Stomach (tissue), 9 donors: ENCODE results near the gene CD52. TPM values are rescaled to one million over a fixed set of nuclear protein-coding genes. Genes with fewer than 3 reads are reported as not detected.

ENCODE experiments used
- DNase-seq, 2 donors: peaks; one replicate each; pipeline versions ENCODE4 v3.0.0 to v3.0.0-alpha.2; 2013 to 2019
- H3K27ac ChIP-seq, 5 donors: fragments of 200-600 bp in 4 of 5; sonication (generic) in 4 of 5; one replicate each; pipeline ENCODE4 v1.5.1; 2013 to 2019; ENCODE audit warnings: mild to moderate bottlenecking in 1 of 5, moderate library complexity in 1 of 5
- H3K27me3 ChIP-seq, 3 donors: fragments of 200-600 bp; sonication (generic); one replicate each; pipeline ENCODE4 v1.5.1; 2017 to 2019; ENCODE audit warnings: mixed run types in 1 of 3
- H3K36me3 ChIP-seq, 4 donors: fragments of 200-600 bp; sonication (generic); 1 replicate in 3 of 4; 2 replicates in 1 of 4; pipeline ENCODE4 v1.5.1; 2016 to 2019
- H3K4me1 ChIP-seq, 4 donors: fragments of 200-600 bp; sonication (generic); one replicate each; pipeline ENCODE4 v1.5.1; 2016 to 2019
- H3K4me3 ChIP-seq, 4 donors: fragments of 200-600 bp; sonication (generic) in 3 of 4; one replicate each; pipeline ENCODE4 v1.5.1; 2016 to 2019; ENCODE audit warnings: mild to moderate bottlenecking in 1 of 4
- H3K9me3 ChIP-seq, 4 donors: fragments of 200-600 bp; sonication (generic); one replicate each; pipeline ENCODE4 v1.5.1; 2016 to 2019
- EP300 ChIP-seq: sonication (generic); formaldehyde crosslinking; IDR thresholded peaks from one replicate; pipeline ENCODE4 v1.6.1; 2017; ENCODE audit warnings: antibody characterized with exemption
- POLR2A ChIP-seq, 4 donors: fragments of 450-650 bp; IDR thresholded peaks; one replicate each; pipeline ENCODE4 v1.6.1; 2016; ENCODE audit warnings: antibody characterized with exemption in 4 of 4, control low read depth in 2 of 4, mild to moderate bottlenecking in 1 of 4, moderate library complexity in 1 of 4
- POLR2AphosphoS5 ChIP-seq, 3 donors: sonication (generic); formaldehyde crosslinking; IDR thresholded peaks; one replicate each; pipeline ENCODE4 v1.6.1; 2016; ENCODE audit warnings: antibody characterized with exemption in 3 of 3
- WGBS, 5 donors: extraction: QIAGEN DNeasy Blood & Tissue Kit in 3 of 5; methylation state at CpG; one replicate each; pipeline versions ENCODE4 v1.1.5 to v1.1.7; 2013 to 2018; 5-methylcytosine and 5-hydroxymethylcytosine counted together
- intact Hi-C: fragments of 100-400 bp; cut with DNase I; formaldehyde crosslinking; loops from one replicate; pipeline ENCODE4 v1.15.1; 2023; ENCODE audit warnings: low total_unique reads
- polyA plus RNA-seq, 3 donors: library from polyadenylated mRNA; stranded (reverse); fragments of 200-250 nt; gene quantifications; one replicate each; pipeline ENCODE4 v1.2.3, GENCODE V29; 2013
- total RNA-seq, 5 donors: library from RNA; depleted of rRNA; stranded (reverse); fragments of >200 nt; gene quantifications; one replicate each; pipeline versions ENCODE4 v1.1.0 to v1.2.3, GENCODE V29; 2014 to 2016
- TF ChIP-seq, protein P1 (sequence below), 7 experiments: fragments of 450-650 bp in 4 of 7; fragments of 200-600 bp in 3 of 7; sonication (generic) in 3 of 7; IDR thresholded peaks; one replicate each; pipeline ENCODE4 v1.5.1; 2016 to 2019; ENCODE audit warnings: antibody characterized with exemption in 7 of 7, control low read depth in 2 of 7, mild to moderate bottlenecking in 1 of 7
- donor health status: healthy with polysubstance abuse.
- donor health status: Bipolar disorder and iron deficiency.
- donor health status: healthy.

The CD52 gene
- total and polyA plus RNA-seq, 8 donors, result 5.1 to 68.2 (median 21.2) TPM; not detected in 2

DNA sequence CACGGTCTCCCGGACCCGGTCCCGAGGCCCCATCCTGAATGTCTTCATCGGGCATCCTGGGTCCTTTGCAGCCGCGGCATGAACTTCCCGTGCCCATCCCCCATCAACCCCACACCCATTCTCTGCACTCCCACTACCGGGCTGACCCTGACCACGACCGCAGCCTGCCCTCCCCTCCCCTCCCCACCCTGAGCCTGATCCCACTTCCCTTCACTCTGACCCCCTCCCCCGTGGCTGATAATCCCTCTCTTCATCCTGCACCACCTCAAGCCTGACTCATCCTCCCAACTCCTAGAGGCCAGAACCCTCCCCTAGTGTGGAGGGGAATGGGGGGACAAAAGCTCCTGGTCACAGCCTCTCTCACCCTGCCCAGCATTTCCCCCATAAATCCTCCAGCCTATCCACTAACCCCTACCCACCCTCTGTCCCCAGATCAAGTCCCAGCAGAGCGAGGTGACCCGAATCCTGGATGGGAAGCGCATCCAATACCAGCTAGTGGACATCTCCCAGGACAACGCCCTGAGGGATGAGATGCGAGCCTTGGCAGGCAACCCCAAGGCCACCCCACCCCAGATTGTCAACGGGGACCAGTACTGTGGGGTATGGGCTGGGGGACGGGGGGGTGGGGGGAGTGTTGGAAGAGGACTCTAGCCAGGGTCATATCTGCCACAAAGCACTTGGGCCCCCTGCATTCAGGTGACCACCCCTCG is 37.3 kb upstream of the CD52 start:
- DNase-seq, result peak in 1 of 2 donors; percentile 27
- intact Hi-C loops, result no loop called here
- no peaks in the 10 kb centered on the region for H3K9me3 ChIP-seq
- H3K4me3 ChIP-seq, result peak overlapping the region; percentile 65 to 89 (median 70)
- H3K27me3 ChIP-seq, result no peaks in the 10 kb centered on the region
- H3K36me3 ChIP-seq, result peaks cover 0 to 20% (median 11%) of the 10 kb centered on the region in 4 donors
- peaks cover 76 to 92% (median 86%) of the 10 kb centered on the region in 4 donors for H3K4me1 ChIP-seq
- peak overlapping the region; percentile 93 to 100 (median 98) for H3K27ac ChIP-seq
- TF ChIP-seq EP300 (no peak), POLR2A (IDR thresholded peaks at IDR 0.05) (no peak), POLR2AphosphoS5 (IDR thresholded peaks at IDR 0.05) (no peak)
- TF ChIP-seq, protein P1, sequence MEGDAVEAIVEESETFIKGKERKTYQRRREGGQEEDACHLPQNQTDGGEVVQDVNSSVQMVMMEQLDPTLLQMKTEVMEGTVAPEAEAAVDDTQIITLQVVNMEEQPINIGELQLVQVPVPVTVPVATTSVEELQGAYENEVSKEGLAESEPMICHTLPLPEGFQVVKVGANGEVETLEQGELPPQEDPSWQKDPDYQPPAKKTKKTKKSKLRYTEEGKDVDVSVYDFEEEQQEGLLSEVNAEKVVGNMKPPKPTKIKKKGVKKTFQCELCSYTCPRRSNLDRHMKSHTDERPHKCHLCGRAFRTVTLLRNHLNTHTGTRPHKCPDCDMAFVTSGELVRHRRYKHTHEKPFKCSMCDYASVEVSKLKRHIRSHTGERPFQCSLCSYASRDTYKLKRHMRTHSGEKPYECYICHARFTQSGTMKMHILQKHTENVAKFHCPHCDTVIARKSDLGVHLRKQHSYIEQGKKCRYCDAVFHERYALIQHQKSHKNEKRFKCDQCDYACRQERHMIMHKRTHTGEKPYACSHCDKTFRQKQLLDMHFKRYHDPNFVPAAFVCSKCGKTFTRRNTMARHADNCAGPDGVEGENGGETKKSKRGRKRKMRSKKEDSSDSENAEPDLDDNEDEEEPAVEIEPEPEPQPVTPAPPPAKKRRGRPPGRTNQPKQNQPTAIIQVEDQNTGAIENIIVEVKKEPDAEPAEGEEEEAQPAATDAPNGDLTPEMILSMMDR (IDR thresholded peaks at IDR 0.05), result no peak
- 29 to 41% (median 30%) methylated on average over 15 to 20 of the region's 20 CpGs for WGBS, 5 donors

GRCh38 chr1:26281091-26281958 is 36.4 kb upstream of the CD52 start:
- H3K36me3 ChIP-seq, result peaks cover 0 to 20% (median 11%) of the 10 kb centered on the region in 4 donors
- intact Hi-C loops, result no loop called here
- WGBS, 5 donors, result 86 to 96% (median 93%) methylated on average over 5 of the region's 5 CpGs
- peak in 1 of 2 donors; percentile 13 for DNase-seq
- H3K4me1 ChIP-seq, result peaks cover 69 to 92% (median 83%) of the 10 kb centered on the region in 4 donors
- peak overlapping the region; percentile 65 to 89 (median 70) for H3K4me3 ChIP-seq
- H3K27ac ChIP-seq, result peak overlapping the region; percentile 93 to 100 (median 98)
- H3K27me3 ChIP-seq, result no peaks in the 10 kb centered on the region
- H3K9me3 ChIP-seq, result no peaks in the 10 kb centered on the region
- TF ChIP-seq, protein P1 (IDR thresholded peaks at IDR 0.05), result no peak
- TF ChIP-seq EP300, result no peak
- TF ChIP-seq POLR2AphosphoS5 (IDR thresholded peaks at IDR 0.05), result no peak
- TF ChIP-seq POLR2A (IDR thresholded peaks at IDR 0.05), result no peak

- Histone ChIP-seq H3K9me3 (no peaks in the 10 kb centered on the region), H3K4me1 (peaks cover 62 to 92% (median 78%) of the 10 kb centered on the region in 4 donors), H3K27ac (peak overlapping the region in 4 of 5 donors; percentile 93 to 100 (median 98)), H3K4me3 (peak overlapping the region in 2 of 4 donors; percentile 65 to 72), H3K27me3 (no peaks in the 10 kb centered on the region), H3K36me3 (peaks cover 0 to 20% (median 11%) of the 10 kb centered on the region in 4 donors)
- intact Hi-C loops, result no loop called here
- peak in 1 of 2 donors; percentile 76 for DNase-seq
- 44 to 56% (median 50%) methylated on average over 9 to 15 of the region's 15 CpGs for WGBS, 5 donors
- no peak for TF ChIP-seq EP300
- TF ChIP-seq, protein P1 (IDR thresholded peaks at IDR 0.05), result no peak
- TF ChIP-seq POLR2A (IDR thresholded peaks at IDR 0.05), result no peak
- TF ChIP-seq POLR2AphosphoS5 (IDR thresholded peaks at IDR 0.05), result no peak
These were observed 35.8 kb upstream of the CD52 start for GRCh38 chr1:26281971-26282370.

DNA sequence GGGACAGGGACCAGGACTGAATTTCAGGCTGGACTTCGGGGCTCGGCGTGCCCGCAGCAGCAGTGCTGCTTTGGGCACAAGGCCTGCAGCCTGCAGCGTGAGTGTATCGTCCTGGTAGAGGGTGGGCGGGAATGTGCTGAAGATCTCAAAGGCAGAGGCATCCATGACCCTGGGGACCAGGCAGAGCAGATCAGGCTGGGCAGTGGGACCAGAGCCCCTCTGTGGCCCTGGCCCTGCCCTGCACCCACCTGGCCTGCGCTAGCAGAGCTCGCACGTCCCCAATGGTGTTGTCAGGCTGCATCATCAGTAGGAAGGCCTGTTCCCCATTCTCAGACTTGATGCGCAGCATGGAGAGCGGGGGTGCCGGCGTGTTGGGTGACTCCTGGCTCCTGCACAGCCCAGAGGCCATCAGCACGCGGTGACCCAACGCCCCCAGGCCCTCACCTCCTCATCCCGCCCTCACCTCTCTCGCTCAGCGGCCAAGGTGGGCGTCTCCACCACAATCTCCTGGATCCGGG is 35.3 kb upstream of the CD52 start:
- peaks cover 57 to 92% (median 73%) of the 10 kb centered on the region in 4 donors for H3K4me1 ChIP-seq
- H3K27me3 ChIP-seq, result no peaks in the 10 kb centered on the region
- H3K9me3 ChIP-seq, result no peaks in the 10 kb centered on the region
- 76 to 84% (median 81%) methylated on average over 13 to 22 of the region's 22 CpGs for WGBS, 5 donors
- H3K4me3 ChIP-seq, result peak overlapping the region in 2 of 4 donors; percentile 65 to 72
- peaks cover 0 to 20% (median 9%) of the 10 kb centered on the region in 4 donors for H3K36me3 ChIP-seq
- intact Hi-C loops, result no loop called here
- no peak for DNase-seq
- peak overlapping the region in 4 of 5 donors; percentile 3 to 100 (median 98) for H3K27ac ChIP-seq
- TF ChIP-seq POLR2A (IDR thresholded peaks at IDR 0.05) (no peak), POLR2AphosphoS5 (IDR thresholded peaks at IDR 0.05) (no peak), EP300 (no peak)
- TF ChIP-seq, protein P1 (IDR thresholded peaks at IDR 0.05), result no peak
